ENCODE data around the gene SMARCAD1. TPM values are rescaled to one million over a fixed set of nuclear protein-coding genes. Genes with fewer than 3 reads are reported as not detected.

The SMARCAD1 gene
- polyA plus RNA-seq, 1 donor (not counting 4 experiments of a cell fraction or from before 2014, with no cell fraction given): 27.8 TPM

GRCh38 chr4:94225449-94225848 lies 17.8 kb downstream of the SMARCAD1 start:
- H3K9me1 ChIP-seq (ENCODE audit: control insufficient read depth, extremely low read depth, insufficient read depth, low read length): no peaks in the 10 kb centered on the region
- FAIRE-seq (no peak), DNase-seq (ENCODE audit: low read depth, low spot score) (no peak)
- H3K4me1 ChIP-seq (ENCODE audit: control insufficient read depth, extremely low read depth, insufficient read depth, low read length): no peaks in the 10 kb centered on the region
- no peak overlapping the region for H2AFZ ChIP-seq (ENCODE audit: control insufficient read depth, low read length)
- TF ChIP-seq CTCF (optimal IDR thresholded peaks at IDR 0.05 in 1 of 3, IDR thresholded peaks at IDR 0.05 in 1 of 3, conservative IDR thresholded peaks at IDR 0.05 in 1 of 3; ENCODE audit: extremely low read depth in 1 of 3, insufficient read depth in 2 of 3, low read length in 3 of 3) (no peak), EZH2 (IDR thresholded peaks at IDR 0.05; ENCODE audit: low read length) (no peak)
- no peak overlapping the region for H3K4me2 ChIP-seq (ENCODE audit: control insufficient read depth, extremely low read depth, insufficient read depth, low read depth, low read length)
- H3K4me3 ChIP-seq (ENCODE audit: control insufficient read depth in 2 of 3, extremely low read depth in 1 of 3, insufficient read depth in 2 of 3, low read depth in 1 of 3, low read length in 3 of 3): no peak overlapping the region
- no peaks in the 10 kb centered on the region for H3K27me3 ChIP-seq (ENCODE audit: control insufficient read depth, extremely low read depth, insufficient read depth, low read length)
- no peaks in the 10 kb centered on the region for H4K20me1 ChIP-seq (ENCODE audit: control insufficient read depth, extremely low read depth, insufficient read depth, low read length)
- H3K36me3 ChIP-seq (ENCODE audit: control insufficient read depth in 2 of 2, extremely low read depth in 1 of 2, insufficient read depth in 2 of 2, low read length in 2 of 2): peaks cover 2 to 8% of the 10 kb centered on the region in 2 experiments
- peaks cover 25% of the 10 kb centered on the region for H3K79me2 ChIP-seq (ENCODE audit: control insufficient read depth, insufficient read depth, low read length)
- no peaks in the 10 kb centered on the region for H3K9me3 ChIP-seq (ENCODE audit: control insufficient read depth, low read depth, low read length)
- no peak overlapping the region for H3K27ac ChIP-seq (ENCODE audit: control insufficient read depth, insufficient read depth, low read length)
- no peak overlapping the region for H3K9ac ChIP-seq (ENCODE audit: control insufficient read depth, extremely low read depth, insufficient read depth, low read length)
- dilution Hi-C loops (cut with MboI; ENCODE audit: extremely low pct_ligation_motif_present, low sequenced_read_pairs): no loop called here

- Histone ChIP-seq H3K9me1 (ENCODE audit: control insufficient read depth, extremely low read depth, insufficient read depth, low read length) (no peaks in the 10 kb centered on the region), H3K4me2 (ENCODE audit: control insufficient read depth, extremely low read depth, insufficient read depth, low read depth, low read length) (no peak overlapping the region), H3K9me3 (ENCODE audit: control insufficient read depth, low read depth, low read length) (no peaks in the 10 kb centered on the region), H3K4me3 (ENCODE audit: control insufficient read depth in 2 of 3, extremely low read depth in 1 of 3, insufficient read depth in 2 of 3, low read depth in 1 of 3, low read length in 3 of 3) (no peak overlapping the region), H3K4me1 (ENCODE audit: control insufficient read depth, extremely low read depth, insufficient read depth, low read length) (no peaks in the 10 kb centered on the region), H3K79me2 (ENCODE audit: control insufficient read depth, insufficient read depth, low read length) (peaks cover 22% of the 10 kb centered on the region), H4K20me1 (ENCODE audit: control insufficient read depth, extremely low read depth, insufficient read depth, low read length) (no peaks in the 10 kb centered on the region), H3K27me3 (ENCODE audit: control insufficient read depth, extremely low read depth, insufficient read depth, low read length) (no peaks in the 10 kb centered on the region), H2AFZ (ENCODE audit: control insufficient read depth, low read length) (no peak overlapping the region), H3K9ac (ENCODE audit: control insufficient read depth, extremely low read depth, insufficient read depth, low read length) (no peak overlapping the region), H3K27ac (ENCODE audit: control insufficient read depth, insufficient read depth, low read length) (no peak overlapping the region), H3K36me3 (ENCODE audit: control insufficient read depth in 2 of 2, extremely low read depth in 1 of 2, insufficient read depth in 2 of 2, low read length in 2 of 2) (peaks cover 2 to 8% of the 10 kb centered on the region in 2 experiments)
- dilution Hi-C loops (cut with MboI; ENCODE audit: extremely low pct_ligation_motif_present, low sequenced_read_pairs): no loop called here
- no peak for TF ChIP-seq CTCF (optimal IDR thresholded peaks at IDR 0.05 in 1 of 3, IDR thresholded peaks at IDR 0.05 in 1 of 3, conservative IDR thresholded peaks at IDR 0.05 in 1 of 3; ENCODE audit: extremely low read depth in 1 of 3, insufficient read depth in 2 of 3, low read length in 3 of 3)
- TF ChIP-seq EZH2 (IDR thresholded peaks at IDR 0.05; ENCODE audit: low read length): no peak
- FAIRE-seq (no peak), DNase-seq (ENCODE audit: low read depth, low spot score) (no peak)
Measured at GRCh38 chr4:94226763-94227162, 19.1 kb downstream of the SMARCAD1 start.

Data from keratinocyte (primary cell).